GM23248 (cell line): ENCODE results near the gene ARID3B. TPM values are rescaled to one million over a fixed set of nuclear protein-coding genes. Genes with fewer than 3 reads are reported as not detected.

Experiments used
- DNase-seq: peaks from one replicate; pipeline ENCODE4 v3.0.0-alpha.2; 2015
- H2AFZ ChIP-seq: fragments of 200-600 bp; sonication (generic); 2 replicates; pipeline ENCODE4 v1.6.1; 2016; ENCODE audit warnings: antibody characterized with exemption
- H3F3A ChIP-seq: fragments of 200-600 bp; sonication (generic); 2 replicates; pipeline ENCODE4 v1.6.1; 2016; ENCODE audit warnings: mild to moderate bottlenecking, antibody characterized with exemption, mixed run types; ENCODE audit not compliant: insufficient read depth
- H3K27ac ChIP-seq: fragments of 200-600 bp; sonication (generic); 2 replicates; pipeline ENCODE4 v1.5.1; 2016; ENCODE audit warnings: mild to moderate bottlenecking
- H3K27me3 ChIP-seq: fragments of 200-600 bp; sonication (generic); replicated peaks from 2 replicates; pipeline ENCODE4 v1.6.1; 2016; ENCODE audit warnings: mild to moderate bottlenecking; ENCODE audit not compliant: insufficient read depth
- H3K36me3 ChIP-seq: fragments of 200-600 bp; sonication (generic); 2 replicates; pipeline ENCODE4 v1.6.1; 2016; ENCODE audit warnings: low read depth, mild to moderate bottlenecking
- H3K4me1 ChIP-seq: fragments of 200-600 bp; sonication (generic); 2 replicates; pipeline ENCODE4 v1.6.1; 2016; ENCODE audit warnings: mild to moderate bottlenecking; ENCODE audit not compliant: insufficient read depth
- H3K4me2 ChIP-seq: fragments of 200-600 bp; sonication (generic); one replicate; pipeline ENCODE4 v1.6.1; 2016; ENCODE audit warnings: mild to moderate bottlenecking; ENCODE audit not compliant: unreplicated experiment
- H3K4me3 ChIP-seq: fragments of 200-600 bp; sonication (generic); 2 replicates; pipeline ENCODE4 v1.5.1; 2016; ENCODE audit warnings: mild to moderate bottlenecking
- H3K79me2 ChIP-seq: fragments of 200-600 bp; sonication (generic); 2 replicates; pipeline ENCODE4 v1.6.1; 2016; ENCODE audit warnings: mild to moderate bottlenecking; ENCODE audit not compliant: insufficient read depth
- H3K9ac ChIP-seq: fragments of 200-600 bp; sonication (generic); 2 replicates; pipeline ENCODE4 v1.6.1; 2016; ENCODE audit warnings: mild to moderate bottlenecking
- H3K9me2 ChIP-seq: fragments of 200-600 bp; sonication (generic); 2 replicates; pipeline ENCODE4 v1.6.1; 2016; ENCODE audit warnings: mixed run types, mild to moderate bottlenecking, moderate library complexity; ENCODE audit not compliant: insufficient read depth
- H3K9me3 ChIP-seq: fragments of 200-600 bp; sonication (generic); one replicate; pipeline ENCODE4 v1.6.1; 2017; ENCODE audit warnings: low read depth
- H4K20me1 ChIP-seq: fragments of 200-600 bp; sonication (generic); 2 replicates; pipeline ENCODE4 v1.6.0; 2016; ENCODE audit not compliant: insufficient read depth
- EZH2 ChIP-seq: fragments of 200-600 bp; sonication (generic); IDR thresholded peaks from 2 replicates; pipeline ENCODE4 v1.6.1; 2018; ENCODE audit warnings: antibody characterized with exemption, mild to moderate bottlenecking; ENCODE audit not compliant: insufficient read depth, poor library complexity, severe bottlenecking
- EZH2phosphoT487 ChIP-seq: fragments of 200-600 bp; sonication (generic); IDR thresholded peaks from 2 replicates; pipeline ENCODE4 v1.6.1; 2018; ENCODE audit warnings: antibody characterized with exemption, moderate library complexity, mild to moderate bottlenecking, low read depth; ENCODE audit not compliant: insufficient read depth
- WGBS, 2 experiments: methylation state at CpG; one replicate each; pipeline ENCODE4 v1.1.6; 2015 to 2017; ENCODE audit warnings: low lambda C conversion rate in 2 of 2, low coverage in 1 of 2; ENCODE audit errors: missing lambda C conversion rate in 2 of 2; 5-methylcytosine and 5-hydroxymethylcytosine counted together
- in situ Hi-C: fragments of 300-500 bp; cut with MboI; formaldehyde crosslinking; loops from 2 replicates; pipeline ENCODE4 v1.15.0; 2020
- polyA plus RNA-seq: library from polyadenylated mRNA; unstranded; fragments of >200 nt; fragmentation: Nextera tagmentation; extraction: Ambion mirVana; gene quantifications from 2 replicates; pipeline ENCODE4 v1.2.1, GENCODE V29; 2016
- total RNA-seq: library from RNA; depleted of rRNA; stranded (reverse); fragments of >200 nt; shearing (Covaris generic); gene quantifications from 2 replicates; pipeline ENCODE4 v1.2.3, GENCODE V29; 2014

The ARID3B gene
- total and polyA plus RNA-seq, 2 experiments from 2014 or later = 2.1 to 4.9 TPM

DNA sequence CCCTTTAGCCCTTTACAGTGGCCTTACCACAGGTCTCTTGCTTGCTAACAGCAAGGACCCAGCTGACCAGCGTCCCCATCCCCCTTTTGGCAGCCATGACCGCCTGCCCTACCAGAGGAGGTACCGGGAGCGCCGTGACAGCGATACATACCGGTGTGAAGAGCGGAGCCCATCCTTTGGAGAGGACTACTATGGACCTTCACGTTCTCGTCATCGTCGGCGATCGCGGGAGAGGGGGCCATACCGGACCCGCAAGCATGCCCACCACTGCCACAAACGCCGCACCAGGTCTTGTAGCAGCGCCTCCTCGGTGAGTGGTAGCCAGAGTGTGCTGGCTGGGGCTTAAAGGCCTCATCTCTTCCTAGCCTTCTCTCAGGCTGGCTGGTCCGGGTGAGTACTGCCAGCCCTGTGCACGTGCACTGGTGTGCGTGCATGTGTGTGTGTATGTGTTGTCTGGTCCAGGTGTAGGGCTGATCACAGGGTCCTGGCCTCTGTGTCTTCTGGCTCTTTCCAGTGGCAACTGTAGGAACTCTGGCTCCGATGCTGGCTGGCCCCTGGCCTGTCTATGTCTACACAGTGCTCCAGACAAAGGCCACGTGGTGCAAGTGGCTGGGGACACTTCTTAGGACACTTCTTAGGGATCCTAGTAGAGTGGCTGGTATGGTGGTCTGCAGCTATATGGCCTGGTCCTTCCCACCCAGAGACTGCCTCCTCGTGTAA, 79.1 kb downstream of the ARID3B start:
- Histone ChIP-seq H3K27me3 (no peaks in the 10 kb centered on the region), H3K9me3 (no peaks in the 10 kb centered on the region), H2AFZ (no peak overlapping the region), H3K9ac (no peak overlapping the region), H3K36me3 (peaks cover 27% of the 10 kb centered on the region), H3F3A (peaks cover 17% of the 10 kb centered on the region; the same call in 1 of the 2 replicates), H3K79me2 (peaks cover 95% of the 10 kb centered on the region), H3K27ac (no peak overlapping the region), H3K4me3 (no peak overlapping the region), H4K20me1 (peaks cover 14% of the 10 kb centered on the region), H3K4me1 (peaks cover 13% of the 10 kb centered on the region), H3K9me2 (no peaks in the 10 kb centered on the region), H3K4me2 (no peak overlapping the region)
- no peak for DNase-seq
- in situ Hi-C loops = loop anchor here (10.0 kb wide), 1 partner anchor 245 kb away; no protein-coding TSS in a partner anchor
- TF ChIP-seq EZH2phosphoT487 (no peak), EZH2 (no peak)
- 89 to 92% methylated on average over 23 to 27 of the region's 27 CpGs for WGBS, 2 experiments

DNA sequence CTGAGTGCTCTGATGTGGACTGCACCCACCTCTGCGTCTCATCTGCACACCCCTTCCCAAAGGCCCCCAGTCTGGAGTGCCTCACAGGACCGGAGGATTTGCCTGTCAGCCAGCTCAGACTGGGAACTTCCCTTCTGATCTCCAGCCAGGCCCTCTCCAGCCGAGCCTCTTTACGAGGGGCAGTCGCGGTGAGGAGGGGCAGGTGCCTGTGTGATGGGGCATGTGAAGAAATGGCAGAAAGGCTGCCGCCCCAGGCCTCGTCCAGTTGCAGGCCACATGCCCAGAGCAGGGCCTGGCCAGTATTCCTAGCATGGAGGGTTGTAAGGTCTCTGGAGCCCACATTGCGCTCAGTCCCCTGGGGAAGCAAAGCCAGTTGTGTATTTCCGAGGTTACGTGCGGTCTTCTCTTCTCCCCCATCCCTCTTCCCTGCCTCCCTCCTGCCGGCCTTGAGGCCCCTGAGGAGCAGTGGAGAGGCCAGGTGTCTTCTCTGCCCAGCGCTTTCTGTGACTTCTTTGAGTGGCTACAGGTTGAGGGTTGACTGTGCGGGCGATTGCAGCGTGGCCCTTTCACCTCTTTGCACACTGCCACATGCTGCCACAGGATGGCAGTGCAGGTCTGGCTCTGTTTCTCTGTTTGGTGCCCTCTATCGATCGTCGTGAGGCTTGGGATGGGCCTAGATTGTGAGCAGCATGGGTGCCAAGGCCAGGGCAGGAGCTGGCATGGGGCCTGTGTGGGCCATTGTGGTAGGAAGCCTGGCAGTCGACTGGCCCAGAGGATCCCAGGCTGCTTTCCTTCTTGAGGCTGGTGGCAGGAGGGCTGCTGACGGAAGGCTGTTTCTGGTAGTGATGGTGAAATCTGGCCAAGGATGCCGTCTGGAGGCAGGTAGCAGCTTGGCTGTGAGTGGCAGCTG, 79.9 kb downstream of the ARID3B start:
- Histone ChIP-seq H3K9me2 (no peaks in the 10 kb centered on the region), H3K27ac (no peak overlapping the region), H3F3A (peaks cover 16% of the 10 kb centered on the region; the same call in 1 of the 2 replicates), H2AFZ (no peak overlapping the region), H3K4me1 (peaks cover 13% of the 10 kb centered on the region), H3K9me3 (no peaks in the 10 kb centered on the region), H3K79me2 (peaks cover 94% of the 10 kb centered on the region), H3K9ac (no peak overlapping the region), H3K36me3 (peaks cover 27% of the 10 kb centered on the region), H3K4me3 (no peak overlapping the region), H3K4me2 (no peak overlapping the region), H3K27me3 (no peaks in the 10 kb centered on the region), H4K20me1 (peaks cover 14% of the 10 kb centered on the region)
- in situ Hi-C loops = loop anchor here (10.0 kb wide), 1 partner anchor 246 kb away; no protein-coding TSS in a partner anchor
- WGBS, 2 experiments = 62 to 64% methylated on average over 23 of the region's 23 CpGs
- TF ChIP-seq EZH2phosphoT487 = no peak
- no peak for TF ChIP-seq EZH2
- peak; percentile 85 for DNase-seq

DNA sequence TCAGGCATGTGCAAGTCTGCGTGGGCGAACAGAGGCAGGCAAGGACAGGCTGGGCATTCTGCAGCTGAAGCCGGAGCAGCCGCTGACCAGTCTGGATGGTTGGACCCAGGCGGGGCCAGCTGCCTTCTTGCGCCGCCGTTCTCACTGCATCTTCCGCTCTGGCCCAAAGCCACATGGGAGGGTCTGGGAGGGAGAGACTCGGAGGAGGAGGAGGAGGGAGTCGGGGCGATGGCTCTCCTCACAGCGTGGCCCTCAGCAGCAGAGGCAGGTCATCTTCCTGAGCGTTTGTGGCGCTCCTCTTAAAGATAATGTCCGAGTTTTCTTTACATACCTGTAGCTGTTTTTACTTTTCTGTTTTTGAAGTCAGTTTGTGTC, 80.5 kb downstream of the ARID3B start:
- peaks cover 11% of the 10 kb centered on the region; the same call in 1 of the 2 replicates for H3F3A ChIP-seq
- H3K27me3 ChIP-seq = no peaks in the 10 kb centered on the region
- peaks cover 27% of the 10 kb centered on the region for H3K36me3 ChIP-seq
- H3K9me3 ChIP-seq = no peaks in the 10 kb centered on the region
- no peak overlapping the region for H3K27ac ChIP-seq
- peaks cover 14% of the 10 kb centered on the region for H4K20me1 ChIP-seq
- no peak for DNase-seq
- WGBS, 2 experiments = 90 to 92% methylated on average over 16 of the region's 16 CpGs
- in situ Hi-C loops = loop anchor here (10.0 kb wide), 1 partner anchor 247 kb away; no protein-coding TSS in a partner anchor
- H3K9me2 ChIP-seq = no peaks in the 10 kb centered on the region
- H3K4me1 ChIP-seq = peaks cover 13% of the 10 kb centered on the region
- H3K79me2 ChIP-seq = peaks cover 88% of the 10 kb centered on the region
- H3K4me2 ChIP-seq = no peak overlapping the region
- no peak overlapping the region for H3K4me3 ChIP-seq
- H3K9ac ChIP-seq = no peak overlapping the region
- H2AFZ ChIP-seq = no peak overlapping the region
- no peak for TF ChIP-seq EZH2phosphoT487
- TF ChIP-seq EZH2 = no peak

DNA sequence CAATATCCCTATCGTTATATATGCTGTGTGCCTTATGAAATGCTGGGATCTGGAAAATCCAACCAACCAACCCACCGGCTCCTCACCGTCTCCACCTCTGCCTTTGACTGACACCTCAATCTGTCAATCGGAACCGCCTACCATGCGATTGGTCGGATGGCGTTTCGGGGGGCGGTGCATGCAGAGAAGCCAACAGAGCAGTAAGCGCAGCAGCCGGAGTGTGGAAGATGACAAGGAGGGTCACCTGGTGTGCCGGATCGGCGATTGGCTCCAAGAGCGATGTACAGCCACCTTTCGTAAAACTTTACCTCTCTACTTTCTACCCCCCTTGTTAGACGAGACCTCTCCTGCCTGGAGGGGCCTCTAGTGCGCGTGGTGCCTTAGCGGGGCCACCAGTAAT, 80.9 kb downstream of the ARID3B start:
- Histone ChIP-seq H4K20me1 (peaks cover 11% of the 10 kb centered on the region), H3K9ac (no peak overlapping the region), H3K27me3 (no peaks in the 10 kb centered on the region), H3K9me2 (no peaks in the 10 kb centered on the region), H3K4me3 (no peak overlapping the region), H3K27ac (no peak overlapping the region), H3K36me3 (peaks cover 27% of the 10 kb centered on the region), H3K9me3 (no peaks in the 10 kb centered on the region), H3K4me1 (peaks cover 9% of the 10 kb centered on the region), H3K4me2 (no peak overlapping the region), H3F3A (peaks cover 7% of the 10 kb centered on the region; the same call in 1 of the 2 replicates), H3K79me2 (peaks cover 84% of the 10 kb centered on the region), H2AFZ (no peak overlapping the region)
- TF ChIP-seq EZH2phosphoT487 = no peak
- TF ChIP-seq EZH2 = no peak
- 86 to 91% methylated on average over 21 of the region's 21 CpGs for WGBS, 2 experiments
- in situ Hi-C loops = loop anchor here (10.0 kb wide), 1 partner anchor 247 kb away; no protein-coding TSS in a partner anchor
- DNase-seq = no peak
